Caki2 (cell line): ENCODE results near the gene OTOP2. TPM values are rescaled to one million over a fixed set of nuclear protein-coding genes. Genes with fewer than 3 reads are reported as not detected.
A peak's percentile ranks its signal among the peaks of the same experiment; 100 is the strongest.
"Not testable (repeated sequence)": the region's sequence is repeated elsewhere in the genome, so short reads cannot be mapped to it uniquely, and the experiment has no call there.

Experiments used
- DNase-seq: peaks from one replicate; pipeline ENCODE4 v3.0.0-alpha.2; 2015; ENCODE audit warnings: low read depth
- in situ Hi-C: cut with HindIII; loops from 2 replicates; pipeline ENCODE4 v1.10.0; 2016; ENCODE audit warnings: low sequenced_read_pairs, low pct_unique_long_range_greater_than_20kb, mixed read lengths
- total RNA-seq: library from RNA; depleted of rRNA; stranded (reverse); fragments of >200 nt; shearing (Covaris generic); gene quantifications from 2 replicates; pipeline ENCODE4 v1.2.3, GENCODE V29; 2014; ENCODE audit warnings: low replicate concordance; rRNA removed

The OTOP2 gene
- total RNA-seq, 1 experiment from 2014 or later, result not detected

- no peak for DNase-seq
- in situ Hi-C loops, result no loop called here
Measured at GRCh38 chr17:74979408-74980146, 55.5 kb downstream of the OTOP2 start.

GRCh38 chr17:74981318-74981978, 57.4 kb downstream of the OTOP2 start:
- no peak for DNase-seq
- in situ Hi-C loops, result no loop called here

- DNase-seq, result peak; percentile 83
- in situ Hi-C loops, result no loop called here
Measured at GRCh38 chr17:74981979-74982662, 58.0 kb downstream of the OTOP2 start.

- DNase-seq, in situ Hi-C loops: not testable (repeated sequence)
Measured at GRCh38 chr17:74982663-74983313, 58.7 kb downstream of the OTOP2 start.

Other genes with a start within 250 kb of the OTOP2 start
- not detected in 2 replicates for gene CD300LF, start 211.3 kb upstream of the OTOP2 start, total RNA-seq
- gene RAB37, start 187.0 kb upstream of the OTOP2 start, total RNA-seq, result not detected in 2 replicates
- 5.2 and 21.0 TPM in 2 replicates for gene NHERF1, start 175.6 kb upstream of the OTOP2 start, total RNA-seq
- 36.6 and 36.8 TPM in 2 replicates for gene NAT9, start 147.9 kb upstream of the OTOP2 start, total RNA-seq
- 0.51 and 1.3 TPM in 2 replicates for gene GRIN2C, start 64.4 kb upstream of the OTOP2 start, total RNA-seq
- gene FDXR, start 51.3 kb upstream of the OTOP2 start, total RNA-seq, result 99.8 and 108 TPM in 2 replicates
- not detected in 2 replicates for gene FADS6, start 30.6 kb upstream of the OTOP2 start, total RNA-seq
- not detected in 2 replicates for gene USH1G, start 1.0 kb upstream of the OTOP2 start, total RNA-seq
- not detected in 2 replicates for gene OTOP3, start 11.6 kb downstream of the OTOP2 start, total RNA-seq
- gene HID1, start 48.5 kb downstream of the OTOP2 start, total RNA-seq, result 0.10 TPM in 1 of 2 replicates, not detected in the other
- 32.7 and 33.6 TPM in 2 replicates for gene CDR2L, start 63.4 kb downstream of the OTOP2 start, total RNA-seq
- gene MRPL58, start 88.4 kb downstream of the OTOP2 start, total RNA-seq, result 58.8 and 82.1 TPM in 2 replicates
- 289 and 430 TPM in 2 replicates for gene ATP5PD, start 122.7 kb downstream of the OTOP2 start, total RNA-seq
- gene KCTD2, start 123.0 kb downstream of the OTOP2 start, total RNA-seq, result 17.9 and 26.6 TPM in 2 replicates
- 3.0 and 4.4 TPM in 2 replicates for gene SLC16A5, start 163.7 kb downstream of the OTOP2 start, total RNA-seq
- gene ARMC7, start 185.7 kb downstream of the OTOP2 start, total RNA-seq, result 15.8 and 17.4 TPM in 2 replicates
- 135 and 304 TPM in 2 replicates for gene NT5C, start 207.5 kb downstream of the OTOP2 start, total RNA-seq
- 276 and 299 TPM in 2 replicates for gene JPT1, start 230.2 kb downstream of the OTOP2 start, total RNA-seq